ENCODE data around the gene COMT. TPM values are rescaled to one million over a fixed set of nuclear protein-coding genes. Genes with fewer than 3 reads are reported as not detected.
A peak's percentile ranks its signal among the peaks of the same experiment; 100 is the strongest.

The COMT gene
- total RNA-seq, 1 donor from 2014 or later = 221 TPM

- peak; percentile 68 for FAIRE-seq
- no peak for TF ChIP-seq CTCF (IDR thresholded peaks at IDR 0.05; ENCODE audit: insufficient read depth, low read length, severe bottlenecking)
- H3K27me3 ChIP-seq (ENCODE audit: control insufficient read depth, insufficient read depth, low read length) = peaks cover 4% of the 10 kb centered on the region
- no peak for DNase-seq (ENCODE audit: low read depth)
- no peak overlapping the region for H3K4me3 ChIP-seq (ENCODE audit: low read depth, low read length)
- H3K36me3 ChIP-seq (ENCODE audit: control insufficient read depth, insufficient read depth, low read length) = no peaks in the 10 kb centered on the region
Observed at GRCh38 chr22:19994851-19995610, 53.5 kb downstream of the COMT start.

GRCh38 chr22:19995611-19996339, 54.2 kb downstream of the COMT start:
- no peak for TF ChIP-seq CTCF (IDR thresholded peaks at IDR 0.05; ENCODE audit: insufficient read depth, low read length, severe bottlenecking)
- DNase-seq (ENCODE audit: low read depth) = no peak
- H3K4me3 ChIP-seq (ENCODE audit: low read depth, low read length) = no peak overlapping the region
- FAIRE-seq = no peak
- H3K36me3 ChIP-seq (ENCODE audit: control insufficient read depth, insufficient read depth, low read length) = no peaks in the 10 kb centered on the region
- peaks cover 4% of the 10 kb centered on the region for H3K27me3 ChIP-seq (ENCODE audit: control insufficient read depth, insufficient read depth, low read length)

GRCh38 chr22:19996694-19997384, 55.3 kb downstream of the COMT start:
- TF ChIP-seq CTCF (IDR thresholded peaks at IDR 0.05; ENCODE audit: insufficient read depth, low read length, severe bottlenecking) = no peak
- H3K4me3 ChIP-seq (ENCODE audit: low read depth, low read length) = no peak overlapping the region

GRCh38 chr22:19997561-19998231, 56.1 kb downstream of the COMT start:
- FAIRE-seq = no peak
- DNase-seq (ENCODE audit: low read depth) = no peak
- Histone ChIP-seq H3K27me3 (ENCODE audit: control insufficient read depth, insufficient read depth, low read length) (peaks cover 4% of the 10 kb centered on the region), H3K36me3 (ENCODE audit: control insufficient read depth, insufficient read depth, low read length) (no peaks in the 10 kb centered on the region), H3K4me3 (ENCODE audit: low read depth, low read length) (no peak overlapping the region)
- no peak for TF ChIP-seq CTCF (IDR thresholded peaks at IDR 0.05; ENCODE audit: insufficient read depth, low read length, severe bottlenecking)

More at GRCh38 chr22:19996694-19997384, 55.3 kb downstream of the COMT start:
- Histone ChIP-seq H3K27me3 (ENCODE audit: control insufficient read depth, insufficient read depth, low read length) (peaks cover 4% of the 10 kb centered on the region), H3K36me3 (ENCODE audit: control insufficient read depth, insufficient read depth, low read length) (no peaks in the 10 kb centered on the region)
- no peak for DNase-seq (ENCODE audit: low read depth)
- peak; percentile 52 for FAIRE-seq

DNA sequence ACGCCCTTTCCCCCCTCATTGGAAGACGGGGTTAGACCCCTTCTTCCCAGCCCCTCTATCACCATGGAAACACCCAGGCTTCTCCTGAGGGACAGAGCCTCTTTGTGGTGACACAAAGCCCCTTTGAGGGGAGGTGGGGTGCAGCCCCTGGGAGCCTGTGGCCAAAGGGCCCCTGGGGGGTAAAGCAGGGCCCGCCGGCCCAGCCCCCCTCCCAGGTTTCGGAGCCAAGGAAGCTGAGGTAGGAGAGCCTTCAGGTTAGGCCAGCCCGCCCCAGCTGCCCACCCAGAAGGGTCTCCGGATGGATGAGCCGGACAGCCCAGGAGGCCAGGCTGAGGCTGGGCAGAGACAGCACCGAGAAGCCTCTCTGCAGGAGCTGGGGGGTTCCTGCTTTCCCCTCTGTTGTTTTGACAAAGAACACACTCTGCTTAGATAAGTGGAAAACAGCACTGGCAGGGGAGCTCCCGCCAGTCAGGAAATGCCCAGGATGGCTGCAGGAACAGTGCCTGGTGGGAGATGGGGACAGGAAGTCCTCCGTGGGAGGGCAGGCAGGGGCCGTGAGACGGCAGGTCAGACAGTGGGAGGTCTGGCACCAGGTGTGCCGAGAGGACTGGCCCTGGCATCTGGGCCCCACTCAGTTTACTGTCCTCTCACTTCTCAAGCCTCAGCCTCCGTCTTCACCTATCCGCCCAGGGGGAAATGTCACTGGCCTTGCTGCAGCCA, 56.8 kb downstream of the COMT start:
- Histone ChIP-seq H3K4me3 (ENCODE audit: low read depth, low read length) (no peak overlapping the region), H3K27me3 (ENCODE audit: control insufficient read depth, insufficient read depth, low read length) (peaks cover 4% of the 10 kb centered on the region), H3K36me3 (ENCODE audit: control insufficient read depth, insufficient read depth, low read length) (no peaks in the 10 kb centered on the region)
- TF ChIP-seq CTCF (IDR thresholded peaks at IDR 0.05; ENCODE audit: insufficient read depth, low read length, severe bottlenecking) = no peak
- no peak for FAIRE-seq
- DNase-seq (ENCODE audit: low read depth) = no peak
